Right lobe of liver (tissue), 6 donors: ENCODE data around the gene MCM3AP. TPM values are rescaled to one million over a fixed set of nuclear protein-coding genes. Genes with fewer than 3 reads are reported as not detected.

Experiments used
- ATAC-seq, 4 donors: fragments of 200-7000 bp; cut with Tn5 transposase; one replicate each; pipeline ENCODE4 v1.9.1; 2020; ENCODE audit warnings: mild to moderate bottlenecking in 4 of 4, moderate library complexity in 4 of 4
- DNase-seq, 3 donors: peaks; one replicate each; pipeline ENCODE4 v3.0.0-alpha.2; 2020
- H3K27ac ChIP-seq, 3 donors: fragments of 200-600 bp; one replicate each; pipeline ENCODE4 v1.8.0; 2022
- H3K27me3 ChIP-seq, 2 donors: fragments of 200-600 bp; one replicate each; pipeline ENCODE4 v1.8.0; 2022
- H3K36me3 ChIP-seq, 4 donors: fragments of 200-600 bp; sonication (generic) in 1 of 4; one replicate each; pipeline versions ENCODE4 v1.5.1 to v1.8.0; 2017 to 2022; ENCODE audit warnings: control low read depth in 1 of 4
- H3K4me1 ChIP-seq, 4 donors: fragments of 200-600 bp; sonication (generic) in 1 of 4; one replicate each; pipeline versions ENCODE4 v1.5.1 to v1.8.0; 2017 to 2022; ENCODE audit warnings: control low read depth in 1 of 4
- H3K4me3 ChIP-seq, 3 donors: fragments of 200-600 bp; one replicate each; pipeline ENCODE4 v1.8.0; 2022
- H3K9me3 ChIP-seq, 4 donors: fragments of 200-600 bp; sonication (generic) in 1 of 4; one replicate each; pipeline versions ENCODE4 v1.5.1 to v1.8.0; 2017 to 2022; ENCODE audit warnings: control low read depth in 1 of 4
- POLR2A ChIP-seq: fragments of 450-650 bp; IDR thresholded peaks from one replicate; pipeline ENCODE4 v1.6.1; 2017; ENCODE audit warnings: antibody characterized with exemption, mild to moderate bottlenecking
- WGBS: methylation state at CpG from one replicate; pipeline ENCODE4 v1.1.6; 2018; ENCODE audit warnings: low coverage, low lambda C conversion rate; ENCODE audit not compliant: insufficient coverage; ENCODE audit errors: missing lambda C conversion rate; 5-methylcytosine and 5-hydroxymethylcytosine counted together
- intact Hi-C, 2 donors: fragments of 100-400 bp; cut with DNase I; formaldehyde crosslinking; loops; one replicate each; pipeline versions ENCODE4 v1.11.2 to v1.14.1; 2022
- total RNA-seq, 6 experiments: library from RNA; depleted of rRNA in 2 of 6; stranded (reverse); fragments of >200 nt in 2 of 6; fragmentation: NEBNext Ultra II Directional in 3 of 6; extraction: Animal tissue kit (Norgen Biotek cat#: 25700) in 3 of 6; gene quantifications; one replicate each; pipeline versions ENCODE4 v1.1.0 to v1.2.4, GENCODE V29; 2016 to 2023
- TF ChIP-seq, protein P1 (sequence below), 4 donors: fragments of 200-600 bp in 3 of 4; fragments of 450-650 bp in 1 of 4; IDR thresholded peaks; one replicate each; pipeline versions ENCODE4 v1.5.1 to v1.8.0; 2016 to 2022; ENCODE audit warnings: antibody characterized with exemption in 4 of 4, mild to moderate bottlenecking in 2 of 4
- donor health status: DM: no; HTN: yes; CAD: no.
- donor health status: DM: no; HTN: no; CAD: no.
- donor health status: DM: no; HTN: no; CAD: no.
- donor health status: DM: no; HTN: yes; CAD: no.
- donor health status: DM: no; HTN: yes; CAD: no.

The MCM3AP gene
- total RNA-seq, 6 experiments from 2014 or later: 34.4 to 44.6 (median 40.7) TPM

GRCh38 chr21:46265736-46266525, 19.5 kb downstream of the MCM3AP start:
- H3K4me3 ChIP-seq: no peak overlapping the region
- H3K4me1 ChIP-seq: no peaks in the 10 kb centered on the region
- H3K36me3 ChIP-seq: peaks cover 0 to 85% (median 35%) of the 10 kb centered on the region in 4 donors
- H3K27ac ChIP-seq: no peak overlapping the region
- DNase-seq (no peak), ATAC-seq (peak in 3 of 4 donors; percentile 11 to 29 (median 16))
- intact Hi-C loops: no loop called here
- no peak for TF ChIP-seq POLR2A
- TF ChIP-seq, protein P1, sequence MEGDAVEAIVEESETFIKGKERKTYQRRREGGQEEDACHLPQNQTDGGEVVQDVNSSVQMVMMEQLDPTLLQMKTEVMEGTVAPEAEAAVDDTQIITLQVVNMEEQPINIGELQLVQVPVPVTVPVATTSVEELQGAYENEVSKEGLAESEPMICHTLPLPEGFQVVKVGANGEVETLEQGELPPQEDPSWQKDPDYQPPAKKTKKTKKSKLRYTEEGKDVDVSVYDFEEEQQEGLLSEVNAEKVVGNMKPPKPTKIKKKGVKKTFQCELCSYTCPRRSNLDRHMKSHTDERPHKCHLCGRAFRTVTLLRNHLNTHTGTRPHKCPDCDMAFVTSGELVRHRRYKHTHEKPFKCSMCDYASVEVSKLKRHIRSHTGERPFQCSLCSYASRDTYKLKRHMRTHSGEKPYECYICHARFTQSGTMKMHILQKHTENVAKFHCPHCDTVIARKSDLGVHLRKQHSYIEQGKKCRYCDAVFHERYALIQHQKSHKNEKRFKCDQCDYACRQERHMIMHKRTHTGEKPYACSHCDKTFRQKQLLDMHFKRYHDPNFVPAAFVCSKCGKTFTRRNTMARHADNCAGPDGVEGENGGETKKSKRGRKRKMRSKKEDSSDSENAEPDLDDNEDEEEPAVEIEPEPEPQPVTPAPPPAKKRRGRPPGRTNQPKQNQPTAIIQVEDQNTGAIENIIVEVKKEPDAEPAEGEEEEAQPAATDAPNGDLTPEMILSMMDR (IDR thresholded peaks at IDR 0.05): no peak
- no peaks in the 10 kb centered on the region for H3K27me3 ChIP-seq
- no peaks in the 10 kb centered on the region for H3K9me3 ChIP-seq
- WGBS: 57% methylated on average over 3 of the region's 26 CpGs

DNA sequence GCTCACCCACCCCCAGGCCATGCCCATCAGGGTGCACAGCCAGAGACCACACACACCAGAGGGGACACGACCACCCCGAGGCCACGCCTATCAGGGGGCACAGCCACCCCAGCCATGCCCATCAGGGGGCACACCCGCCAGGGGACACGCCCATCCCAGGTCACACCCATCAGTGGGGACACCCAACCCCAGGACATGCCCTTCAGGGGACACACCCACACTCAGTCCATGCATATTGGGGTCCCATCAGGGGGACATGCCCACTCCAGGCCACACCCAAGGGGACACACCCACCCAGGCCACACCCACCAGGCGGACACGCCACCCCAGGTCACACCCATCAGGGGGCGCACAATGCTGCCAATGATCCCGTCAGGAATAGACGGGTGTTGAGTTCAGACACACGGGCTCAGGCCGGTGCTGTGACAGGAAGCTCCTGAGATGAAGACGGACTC, 20.7 kb downstream of the MCM3AP start:
- 80% methylated on average over 3 of the region's 13 CpGs for WGBS
- intact Hi-C loops: no loop called here
- H3K27me3 ChIP-seq: no peaks in the 10 kb centered on the region
- ATAC-seq (peak in 2 of 4 donors; percentile 13 to 31), DNase-seq (no peak)
- no peak overlapping the region for H3K4me3 ChIP-seq
- H3K9me3 ChIP-seq: no peaks in the 10 kb centered on the region
- peaks cover 0 to 85% (median 34%) of the 10 kb centered on the region in 4 donors for H3K36me3 ChIP-seq
- TF ChIP-seq, protein P1 (IDR thresholded peaks at IDR 0.05): no peak
- TF ChIP-seq POLR2A: no peak
- no peaks in the 10 kb centered on the region for H3K4me1 ChIP-seq
- no peak overlapping the region for H3K27ac ChIP-seq

GRCh38 chr21:46264046-46264689, 21.2 kb downstream of the MCM3AP start:
- ATAC-seq (peak in 2 of 4 donors; percentile 10 to 17), DNase-seq (no peak)
- Histone ChIP-seq H3K4me1 (no peaks in the 10 kb centered on the region), H3K4me3 (no peak overlapping the region), H3K27ac (no peak overlapping the region), H3K9me3 (no peaks in the 10 kb centered on the region), H3K27me3 (no peaks in the 10 kb centered on the region), H3K36me3 (peaks cover 0 to 85% (median 31%) of the 10 kb centered on the region in 4 donors)
- 90% methylated on average over 4 of the region's 22 CpGs for WGBS
- intact Hi-C loops: no loop called here
- TF ChIP-seq, protein P1 (IDR thresholded peaks at IDR 0.05): no peak
- no peak for TF ChIP-seq POLR2A

- no peak for TF ChIP-seq POLR2A
- TF ChIP-seq, protein P1 (IDR thresholded peaks at IDR 0.05): no peak
- Histone ChIP-seq H3K36me3 (peaks cover 0 to 91% (median 56%) of the 10 kb centered on the region in 4 donors), H3K27me3 (no peaks in the 10 kb centered on the region), H3K9me3 (no peaks in the 10 kb centered on the region), H3K4me3 (no peak overlapping the region), H3K27ac (no peak overlapping the region), H3K4me1 (no peaks in the 10 kb centered on the region)
- ATAC-seq: peak in 1 of 4 donors; percentile 8
- intact Hi-C loops: no loop called here
- WGBS: 96% methylated on average over 16 of the region's 18 CpGs
- DNase-seq: no peak
These were observed 28.9 kb downstream of the MCM3AP start for GRCh38 chr21:46256501-46256994.
